ENCODE results near the gene ARHGAP26. TPM values are rescaled to one million over a fixed set of nuclear protein-coding genes. Genes with fewer than 3 reads are reported as not detected.

Gene ARHGAP26
- polyA plus RNA-seq, 1 donor from 2014 or later, result 0.83 TPM

- TF ChIP-seq EZH2 (IDR thresholded peaks at IDR 0.05; ENCODE audit: borderline replicate concordance, insufficient read depth, low read length, poor library complexity, severe bottlenecking) (no peak), REST (IDR thresholded peaks at IDR 0.05; ENCODE audit: borderline replicate concordance) (no peak), SMC3 (conservative IDR thresholded peaks at IDR 0.05; ENCODE audit: poor library complexity) (no peak), MXI1 (conservative IDR thresholded peaks at IDR 0.05; ENCODE audit: poor library complexity, severe bottlenecking) (no peak), POLR2AphosphoS5 (IDR thresholded peaks at IDR 0.05) (no peak), TAF1 (IDR thresholded peaks at IDR 0.05; ENCODE audit: low read depth) (no peak), RAD21 (conservative IDR thresholded peaks at IDR 0.05) (no peak)
- Histone ChIP-seq H3K27ac (ENCODE audit: low read length) (no peak overlapping the region), H3K9me2 (ENCODE audit: insufficient read depth, low read length) (no peaks in the 10 kb centered on the region), H3F3A (ENCODE audit: insufficient read depth, low read length, poor library complexity, severe bottlenecking) (no peaks in the 10 kb centered on the region), H3K9ac (ENCODE audit: low read length) (no peak overlapping the region), H3K79me2 (replicated peaks; ENCODE audit: insufficient read depth, low read length) (no peaks in the 10 kb centered on the region), H3K4me3 (ENCODE audit: low read length) (no peak overlapping the region), H3K36me3 (ENCODE audit: insufficient read depth, low read length) (no peaks in the 10 kb centered on the region), H2AFZ (ENCODE audit: low read depth, low read length) (no peak overlapping the region), H3K27me3 (ENCODE audit: insufficient read depth, low read depth, low read length) (no peaks in the 10 kb centered on the region), H3K4me2 (ENCODE audit: low read length) (no peak overlapping the region), H3K9me3 (ENCODE audit: low read length) (no peaks in the 10 kb centered on the region), H4K20me1 (ENCODE audit: insufficient read depth) (no peaks in the 10 kb centered on the region)
These were observed 199.7 kb downstream of the ARHGAP26 start for GRCh38 chr5:142969624-142970439.

- no peak for TF ChIP-seq RAD21 (conservative IDR thresholded peaks at IDR 0.05)
- no peak for TF ChIP-seq POLR2AphosphoS5 (IDR thresholded peaks at IDR 0.05)
- no peak for TF ChIP-seq TAF1 (IDR thresholded peaks at IDR 0.05; ENCODE audit: low read depth)
- TF ChIP-seq REST (IDR thresholded peaks at IDR 0.05; ENCODE audit: borderline replicate concordance), result no peak
- TF ChIP-seq CTCF (IDR thresholded peaks at IDR 0.05; ENCODE audit: poor library complexity, severe bottlenecking), result no peak
- TF ChIP-seq EZH2 (IDR thresholded peaks at IDR 0.05; ENCODE audit: borderline replicate concordance, insufficient read depth, low read length, poor library complexity, severe bottlenecking), result no peak
- no peak for TF ChIP-seq EP300 (conservative IDR thresholded peaks at IDR 0.05; ENCODE audit: poor library complexity, severe bottlenecking)
- TF ChIP-seq SMC3 (conservative IDR thresholded peaks at IDR 0.05; ENCODE audit: poor library complexity), result no peak
- TF ChIP-seq MXI1 (conservative IDR thresholded peaks at IDR 0.05; ENCODE audit: poor library complexity, severe bottlenecking), result no peak
- H3K4me2 ChIP-seq (ENCODE audit: low read length), result no peak overlapping the region
- H3K9me2 ChIP-seq (ENCODE audit: insufficient read depth, low read length), result no peaks in the 10 kb centered on the region
- H3K79me2 ChIP-seq (replicated peaks; ENCODE audit: insufficient read depth, low read length), result no peaks in the 10 kb centered on the region
- no peak overlapping the region for H2AFZ ChIP-seq (ENCODE audit: low read depth, low read length)
- H3K9ac ChIP-seq (ENCODE audit: low read length), result no peak overlapping the region
- H3K9me3 ChIP-seq (ENCODE audit: low read length), result no peaks in the 10 kb centered on the region
- H3F3A ChIP-seq (ENCODE audit: insufficient read depth, low read length, poor library complexity, severe bottlenecking), result no peaks in the 10 kb centered on the region
- no peaks in the 10 kb centered on the region for H3K27me3 ChIP-seq (ENCODE audit: insufficient read depth, low read depth, low read length)
- no peaks in the 10 kb centered on the region for H4K20me1 ChIP-seq (ENCODE audit: insufficient read depth)
- no peak overlapping the region for H3K27ac ChIP-seq (ENCODE audit: low read length)
- H3K4me3 ChIP-seq (ENCODE audit: low read length), result no peak overlapping the region
- H3K36me3 ChIP-seq (ENCODE audit: insufficient read depth, low read length), result no peaks in the 10 kb centered on the region
These were observed 200.4 kb downstream of the ARHGAP26 start for GRCh38 chr5:142970440-142971030.
